ENCODE measurements around the gene GPR101.

DNA sequence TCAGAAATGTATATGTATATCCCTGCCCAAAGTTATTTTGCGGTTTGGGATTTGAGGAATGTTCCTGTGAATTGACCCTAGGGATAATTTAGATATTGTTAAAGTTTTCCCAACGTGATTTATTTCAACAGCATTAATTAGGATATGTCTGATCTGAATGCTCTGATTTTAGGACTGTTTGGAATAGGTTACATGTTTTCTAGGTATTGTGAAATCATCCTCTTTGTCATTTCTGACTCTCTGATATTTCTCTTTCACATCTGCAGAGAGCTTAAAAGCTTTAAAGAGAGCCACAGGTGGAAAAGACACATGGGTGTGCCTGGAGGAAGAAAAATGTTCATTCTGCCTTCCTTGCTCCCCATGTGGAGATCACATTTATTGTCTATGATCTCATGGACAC, 5.1 kb downstream of the GPR101 start:
- TF ChIP-seq YY1 (IDR thresholded peaks at IDR 0.05; ENCODE audit: insufficient read depth, insufficient read length) (no peak), ZNF274 (IDR thresholded peaks at IDR 0.05; ENCODE audit: low read depth, low read length) (no peak)
